ENCODE data around the gene GALM. TPM values are rescaled to one million over a fixed set of nuclear protein-coding genes. Genes with fewer than 3 reads are reported as not detected.

The GALM gene
- total and polyA plus RNA-seq, 4 experiments from 2014 or later, result 35.5 to 60.4 (median 43.5) TPM

DNA sequence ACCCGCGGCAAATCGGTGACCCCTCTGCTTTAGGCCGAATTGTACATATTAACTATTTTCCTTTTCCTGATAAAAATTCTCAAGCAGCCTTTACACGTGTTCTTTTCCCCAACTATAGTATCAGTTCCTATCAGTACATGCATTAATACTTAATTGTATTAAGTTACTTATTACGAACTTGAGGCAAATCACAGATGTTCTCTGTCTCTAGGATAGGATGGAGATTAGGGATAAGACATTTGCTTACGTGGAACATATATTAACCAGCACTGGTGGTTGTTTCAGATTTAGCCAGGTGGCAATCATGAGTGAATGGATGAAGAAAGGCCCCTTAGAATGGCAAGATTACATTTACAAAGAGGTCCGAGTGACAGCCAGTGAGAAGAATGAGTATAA is 112.8 kb downstream of the GALM start:
- Histone ChIP-seq H3K27me3 (ENCODE audit: insufficient read depth, low read length) (no peaks in the 10 kb centered on the region), H3K36me3 (ENCODE audit: insufficient read depth, low read length) (peaks cover 10% of the 10 kb centered on the region), H3K4me3 (ENCODE audit: low read length in 2 of 2) (peak overlapping the region; percentile 74 to 77), H3K4me1 (ENCODE audit: insufficient read depth, low read length) (peaks cover 5% of the 10 kb centered on the region), H3K27ac (ENCODE audit: low read depth, low read length) (peak overlapping the region; percentile 69), H3K9me3 (ENCODE audit: control insufficient read depth in 1 of 2, low read length in 2 of 2) (no peaks in the 10 kb centered on the region)
- Mint-ChIP-seq H3K36me3 (peaks cover 12 to 18% of the 10 kb centered on the region in 2 donors), H3K4me3 (peak overlapping the region; percentile 94 to 99 (median 98)), H3K9me3 (no peaks in the 10 kb centered on the region), H3K4me1 (peaks cover 12 to 14% (median 13%) of the 10 kb centered on the region in 4 donors), H3K27ac (peak overlapping the region; percentile 93 to 100 (median 97)), H3K27me3 (peaks cover 4 to 7% of the 10 kb centered on the region in 2 donors)
- intact Hi-C loops (cut with micrococcal nuclease), result loop anchor here (1.0 kb wide), 1 partner anchor 27 kb away; the partner anchor contains the start of gene SRSF7
- CTCF ChIA-PET (ENCODE audit: partially characterized antibody), result no interaction called here
- POLR2A ChIA-PET (ENCODE audit: partially characterized antibody), result interaction anchor here (1.6 to 3.0 kb wide), 2 partner anchors 28 to 30 kb away, joined by 3 to 42 read pairs; partner anchors contain the start of gene SRSF7
- DNase-seq, result no peak

DNA sequence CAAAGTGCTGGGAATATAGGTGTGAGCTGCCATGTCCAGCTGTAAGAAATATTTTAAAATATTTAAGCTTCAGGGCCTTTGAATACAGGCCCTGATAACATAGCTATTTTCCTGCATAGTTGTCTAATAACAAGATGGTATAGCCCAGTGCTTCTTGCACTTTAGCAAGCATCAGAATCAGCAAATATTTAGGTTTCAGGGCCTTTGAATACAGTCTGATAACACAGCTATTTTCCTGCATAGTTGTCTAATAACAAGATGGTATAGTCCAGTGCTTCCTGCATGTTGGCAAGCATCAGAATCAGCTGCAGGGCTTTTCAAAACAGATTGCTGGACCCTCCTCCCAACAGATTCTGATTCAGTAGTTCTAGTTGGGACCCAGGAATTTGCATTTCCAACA is 117.7 kb downstream of the GALM start:
- H3K36me3 Mint-ChIP-seq, result peaks cover 12% of the 10 kb centered on the region in 2 donors
- POLR2A ChIA-PET (ENCODE audit: partially characterized antibody), result interaction anchor here (1.0 kb wide), 1 partner anchor 32 kb away, joined by 5 read pairs; the partner anchor contains the start of gene SRSF7
- no peak overlapping the region for H3K4me3 ChIP-seq (ENCODE audit: low read length in 2 of 2)
- H3K4me1 ChIP-seq (ENCODE audit: insufficient read depth, low read length), result peaks cover 4% of the 10 kb centered on the region
- no peaks in the 10 kb centered on the region for H3K9me3 Mint-ChIP-seq
- intact Hi-C loops (cut with micrococcal nuclease), result no loop called here
- H3K27ac Mint-ChIP-seq, result peak overlapping the region in 1 of 7 donors; percentile 48
- no peaks in the 10 kb centered on the region for H3K9me3 ChIP-seq (ENCODE audit: control insufficient read depth in 1 of 2, low read length in 2 of 2)
- no peaks in the 10 kb centered on the region for H3K27me3 ChIP-seq (ENCODE audit: insufficient read depth, low read length)
- no peak overlapping the region for H3K27ac ChIP-seq (ENCODE audit: low read depth, low read length)
- H3K4me3 Mint-ChIP-seq, result no peak overlapping the region
- peaks cover 4 to 7% (median 5%) of the 10 kb centered on the region in 4 donors for H3K4me1 Mint-ChIP-seq
- H3K27me3 Mint-ChIP-seq, result no peaks in the 10 kb centered on the region
- CTCF ChIA-PET (ENCODE audit: partially characterized antibody), result interaction anchor here (0.6 kb wide), 1 partner anchor 1624 kb away, joined by 3 read pairs; no protein-coding TSS in a partner anchor
- peaks cover 10% of the 10 kb centered on the region for H3K36me3 ChIP-seq (ENCODE audit: insufficient read depth, low read length)
- DNase-seq, result no peak

Other genes starting within 250 kb of the GALM start
- 100 to 1,000 TPM; 103 to 105 TPM for gene HNRNPLL, start 63.2 kb upstream of the GALM start, total RNA-seq
- 10 to 100 TPM; 71.2 to 74.9 TPM for gene HNRNPLL, start 63.2 kb upstream of the GALM start, polyA plus RNA-seq
- gene SRSF7, start 85.2 kb downstream of the GALM start, total RNA-seq, result 100 to 1,000 TPM; 314 to 333 TPM
- gene SRSF7, start 85.2 kb downstream of the GALM start, polyA plus RNA-seq, result 100 to 1,000 TPM; 177 to 202 TPM
- gene GEMIN6, start 112.1 kb downstream of the GALM start, total RNA-seq, result 10 to 100 TPM; 15.1 to 15.5 TPM
- 10 to 100 TPM in 1 of 2 donors, 1 to 10 TPM in 1; 5.9 to 15.5 TPM for gene GEMIN6, start 112.1 kb downstream of the GALM start, polyA plus RNA-seq
- gene DHX57, start 209.8 kb downstream of the GALM start, total RNA-seq, result 10 to 100 TPM; 16.6 to 23.5 TPM
- gene DHX57, start 209.8 kb downstream of the GALM start, polyA plus RNA-seq, result 1 to 10 TPM; 3.9 to 8.7 TPM
- gene MORN2, start 209.9 kb downstream of the GALM start, total RNA-seq, result 1 to 10 TPM in 1 of 2 experiments, under 1 TPM in 1; 0.49 to 2.0 TPM
- 1 to 10 TPM; 2.8 to 5.9 TPM for gene MORN2, start 209.9 kb downstream of the GALM start, polyA plus RNA-seq
- under 1 TPM in 1 of 2 experiments, not detected in 1; 0.53 TPM for gene ARHGEF33, start 223.8 kb downstream of the GALM start, total RNA-seq
- under 1 TPM in 1 of 2 donors, not detected in 1; 0.09 TPM for gene ARHGEF33, start 223.8 kb downstream of the GALM start, polyA plus RNA-seq